Astrocyte (in vitro differentiated cells and primary cell): Measurements from ENCODE around the gene GCSAM.

ENCODE experiments used
- EZH2 ChIP-seq: IDR thresholded peaks from 2 replicates; pipeline ENCODE4 v1.6.1; 2012; ENCODE audit warnings: mild to moderate bottlenecking, low read length, inconsistent platforms; ENCODE audit not compliant: insufficient read depth
- TF ChIP-seq, protein P1 (sequence below): IDR thresholded peaks from 2 replicates; pipeline ENCODE4 v1.5.1; 2011; ENCODE audit warnings: low read depth, mild to moderate bottlenecking, inconsistent platforms, low read length, moderate library complexity; ENCODE audit not compliant: insufficient read depth

DNA sequence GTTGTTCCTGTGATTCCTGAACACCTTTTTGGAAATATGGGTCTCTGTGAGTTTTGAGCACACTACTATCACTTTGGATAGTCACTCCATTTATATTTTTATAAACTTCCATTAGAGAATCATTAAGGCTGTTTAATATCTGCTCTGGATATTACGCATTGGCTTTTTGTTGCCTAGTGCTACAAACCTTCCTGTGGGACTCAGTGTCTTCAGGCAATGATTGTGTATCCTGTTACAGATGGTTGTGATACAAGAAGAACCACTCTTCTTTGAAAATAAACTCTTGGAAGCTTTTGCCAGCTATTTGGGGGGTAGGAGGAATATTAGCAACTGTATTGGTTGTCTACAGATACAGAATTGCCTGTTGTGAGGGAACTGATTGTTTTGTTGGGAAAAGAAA lies 15.6 kb downstream of the GCSAM start:
- TF ChIP-seq, protein P1, sequence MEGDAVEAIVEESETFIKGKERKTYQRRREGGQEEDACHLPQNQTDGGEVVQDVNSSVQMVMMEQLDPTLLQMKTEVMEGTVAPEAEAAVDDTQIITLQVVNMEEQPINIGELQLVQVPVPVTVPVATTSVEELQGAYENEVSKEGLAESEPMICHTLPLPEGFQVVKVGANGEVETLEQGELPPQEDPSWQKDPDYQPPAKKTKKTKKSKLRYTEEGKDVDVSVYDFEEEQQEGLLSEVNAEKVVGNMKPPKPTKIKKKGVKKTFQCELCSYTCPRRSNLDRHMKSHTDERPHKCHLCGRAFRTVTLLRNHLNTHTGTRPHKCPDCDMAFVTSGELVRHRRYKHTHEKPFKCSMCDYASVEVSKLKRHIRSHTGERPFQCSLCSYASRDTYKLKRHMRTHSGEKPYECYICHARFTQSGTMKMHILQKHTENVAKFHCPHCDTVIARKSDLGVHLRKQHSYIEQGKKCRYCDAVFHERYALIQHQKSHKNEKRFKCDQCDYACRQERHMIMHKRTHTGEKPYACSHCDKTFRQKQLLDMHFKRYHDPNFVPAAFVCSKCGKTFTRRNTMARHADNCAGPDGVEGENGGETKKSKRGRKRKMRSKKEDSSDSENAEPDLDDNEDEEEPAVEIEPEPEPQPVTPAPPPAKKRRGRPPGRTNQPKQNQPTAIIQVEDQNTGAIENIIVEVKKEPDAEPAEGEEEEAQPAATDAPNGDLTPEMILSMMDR = no peak
- TF ChIP-seq EZH2 = no peak
